HepG2 (cell line): ENCODE data around the gene RCN1. TPM values are rescaled to one million over a fixed set of nuclear protein-coding genes. Genes with fewer than 3 reads are reported as not detected.

Source experiments
- ATAC-seq: fragments of 200-7000 bp; cut with Tn5 transposase; 3 replicates; pipeline ENCODE4 v1.9.1; 2020; ENCODE audit warnings: mild to moderate bottlenecking, moderate library complexity
- BruUV-seq: library from RNA; stranded (reverse); fragments of 400-500 nt; replicated peaks from 2 replicates; lab custom pipeline; 2021; lab: Mats Ljungman, UMichigan
- CTCF ChIA-PET: fragments of 300-600 bp; formaldehyde crosslinking; extraction: SDS; loops from one replicate; lab custom pipeline; 2021; ENCODE audit warnings: low total read pairs, inconsistent platforms, low intra/inter-chr PET ratio; lab: Yijun Ruan, JAX
- POLR2A ChIA-PET: fragments of 350-600 bp; sonication (Branson Sonifier 250); formaldehyde crosslinking; loops from one replicate; lab custom pipeline; 2020; ENCODE audit warnings: antibody characterized with exemption, inconsistent platforms; lab: Yijun Ruan, JAX
- DNase-seq: peaks from one replicate; pipeline ENCODE4 v3.0.0-alpha.2; 2015; ENCODE audit warnings: low spot score
- FAIRE-seq: peaks from 3 replicates; lab custom pipeline; 2011; peaks lifted over from hg19 to GRCh38; lab: Jason Lieb, UNC
- H2AFZ ChIP-seq: one replicate; pipeline ENCODE4 v1.6.1; 2011; ENCODE audit warnings: low read length, inconsistent platforms
- H3K27ac ChIP-seq: fragments of 300-600 bp; 3 replicates; pipeline ENCODE4 v1.8.0; 2011; ENCODE audit warnings: mixed run types, mild to moderate bottlenecking, mixed read lengths, low read length, inconsistent platforms; ENCODE audit not compliant: insufficient read depth; ENCODE audit errors: extremely low read length
- H3K27me3 ChIP-seq, 2 experiments: fragments of 200-600 bp in 1 of 2; 2 replicates in 1 of 2; 3 replicates in 1 of 2; pipeline versions ENCODE4 v1.6.0 to v1.8.0; 2011; ENCODE audit warnings: low read length in 2 of 2, mild to moderate bottlenecking in 2 of 2, moderate library complexity in 2 of 2, inconsistent platforms in 1 of 2; ENCODE audit not compliant: insufficient read depth in 2 of 2, control insufficient read depth in 1 of 2
- H3K36me3 ChIP-seq, 2 experiments: fragments of 200-600 bp in 1 of 2; replicated peaks in 1 of 2; 2 replicates in 1 of 2; 3 replicates in 1 of 2; pipeline versions ENCODE4 v1.5.1 to v1.8.0; 2011; ENCODE audit warnings: low read length in 2 of 2, inconsistent platforms in 1 of 2; ENCODE audit not compliant: insufficient read depth in 2 of 2, control insufficient read depth in 1 of 2
- H3K4me1 ChIP-seq: 2 replicates; pipeline ENCODE4 v1.5.1; 2012; ENCODE audit warnings: low read length, inconsistent platforms; ENCODE audit not compliant: insufficient read depth
- H3K4me2 ChIP-seq: 2 replicates; pipeline ENCODE4 v1.6.0; 2011; ENCODE audit warnings: low read depth, low read length, inconsistent platforms
- H3K4me3 ChIP-seq, 3 experiments: fragments of 200-600 bp in 1 of 3; sonication (generic), shearing (Covaris generic) in 1 of 3; replicated peaks in 1 of 3; 2 replicates each; pipeline ENCODE4 v1.5.1; 2011 to 2016; ENCODE audit warnings: low read length in 3 of 3, inconsistent platforms in 2 of 3, low read depth in 2 of 3, mild to moderate bottlenecking in 2 of 3, control low read depth in 1 of 3, mixed read lengths in 1 of 3; ENCODE audit not compliant: insufficient read depth in 1 of 3
- H3K79me2 ChIP-seq: one replicate; pipeline ENCODE4 v1.6.1; 2011; ENCODE audit warnings: low read length, inconsistent platforms; ENCODE audit not compliant: insufficient read depth
- H3K9ac ChIP-seq: 2 replicates; pipeline ENCODE4 v1.6.0; 2011; ENCODE audit warnings: mild to moderate bottlenecking, low read depth, low read length, inconsistent platforms; ENCODE audit not compliant: insufficient read depth
- H3K9me3 ChIP-seq: 2 replicates; pipeline ENCODE4 v1.5.1; 2012; ENCODE audit warnings: mild to moderate bottlenecking, low read length
- H4K20me1 ChIP-seq: 2 replicates; pipeline ENCODE4 v1.6.0; 2011; ENCODE audit warnings: inconsistent platforms, mild to moderate bottlenecking, low read length, moderate library complexity; ENCODE audit not compliant: insufficient read depth
- ARID5B ChIP-seq: IDR thresholded peaks from 2 replicates; pipeline ENCODE4 v1.4.0; 2020; ENCODE audit warnings: mild to moderate bottlenecking, missing genetic modification reagents
- CREB1 ChIP-seq, 2 experiments: fragments of 450-650 bp in 1 of 2; IDR thresholded peaks; 2 replicates each; pipeline ENCODE4 v1.6.1; 2016 to 2017; ENCODE audit warnings: control low read depth in 1 of 2, mild to moderate bottlenecking in 1 of 2, missing compliant biosample characterization in 1 of 2, missing genetic modification characterization in 1 of 2
- FOXO4 ChIP-seq: sonication (generic); formaldehyde crosslinking; conservative IDR thresholded peaks from 2 replicates; pipeline ENCODE4 v1.8.1; 2023; ENCODE audit warnings: missing genetic modification reagents
- WGBS: methylation state at CpG from one replicate; pipeline ENCODE4 v1.1.6; 2017; ENCODE audit warnings: low lambda C conversion rate; 5-methylcytosine and 5-hydroxymethylcytosine counted together
- in situ Hi-C: cut with HindIII; loops from 2 replicates; pipeline ENCODE4 v1.10.0; 2017; ENCODE audit warnings: low pct_unique_long_range_greater_than_20kb; ENCODE audit not compliant: extremely low pct_ligation_motif_present
- intact Hi-C: fragments of 100-400 bp; cut with micrococcal nuclease; formaldehyde crosslinking; loops from one replicate; pipeline ENCODE4 v1.10.0; 2022; ENCODE audit not compliant: unreplicated experiment
- polyA plus RNA-seq, 8 experiments: library from polyadenylated mRNA; depleted of rRNA in 3 of 8; stranded (reverse) in 7 of 8; unstranded in 1 of 8; fragments of >200 nt; fragmentation: Illumina TruSeq in 4 of 8; extraction: Trizol in 4 of 8; gene quantifications; 2 replicates each; pipeline versions ENCODE4 v1.2.1 to v1.2.3, GENCODE V29; 2011 to 2016; ENCODE audit warnings: low read depth in 4 of 8, missing spikeins in 1 of 8, mixed read lengths in 1 of 8; ENCODE audit not compliant: insufficient read depth in 1 of 8
- total RNA-seq, 5 experiments: library from RNA; depleted of rRNA; stranded (reverse); fragments of >200 nt; fragmentation: Illumina TruSeq; extraction: Trizol; gene quantifications; 2 replicates each; pipeline ENCODE4 v1.2.3, GENCODE V29; 2016; ENCODE audit warnings: low read depth in 1 of 5

The RCN1 gene
- total and polyA plus RNA-seq, 2 of the 13 experiments (the other 11 are each of a cell fraction or from before 2014, with no cell fraction given), result 22.0 to 28.5 TPM

GRCh38 chr11:32141745-32142546, 51.1 kb downstream of the RCN1 start (continued):
- peak; percentile 38 for TF ChIP-seq ARID5B (CRISPR knock-in tag)
- TF ChIP-seq, all 625 proteins: peak for 11

- Histone ChIP-seq H3K27me3 (peaks cover 0 to 6% of the 10 kb centered on the region in 2 experiments; a peak in 1 of 5 replicates), H2AFZ (no peak overlapping the region), H3K27ac (no peak overlapping the region)
- WGBS, result 51% methylated on average over 8 of the region's 8 CpGs
- intact Hi-C loops, result loop anchor here (2.0 kb wide), 1 partner anchor 23 kb away; no protein-coding TSS in a partner anchor
- no peak for DNase-seq
- peak; percentile 68 for TF ChIP-seq CREB1 (IDR thresholded peaks at IDR 0.05)
- no peak for TF ChIP-seq CREB1 (CRISPR knock-in tag; IDR thresholded peaks at IDR 0.05)
- TF ChIP-seq FOXO4 (CRISPR knock-in tag), result no peak
- TF ChIP-seq, all 625 proteins: peak for 1
- Histone ChIP-seq H4K20me1 (no peaks in the 10 kb centered on the region), H3K4me2 (no peak overlapping the region), H3K4me3 (no peak overlapping the region), H3K79me2 (no peaks in the 10 kb centered on the region), H3K9ac (no peak overlapping the region), H3K36me3 (no peaks in the 10 kb centered on the region), H3K9me3 (no peaks in the 10 kb centered on the region), H3K4me1 (peaks cover 10% of the 10 kb centered on the region)
- FAIRE-seq (no peak), ATAC-seq (no peak)
- POLR2A ChIA-PET, result no interaction called here
- no TSS peak for BruUV-seq
- in situ Hi-C loops, result no loop called here
- CTCF ChIA-PET, result no interaction called here
Measured at GRCh38 chr11:32143378-32143777, 52.5 kb downstream of the RCN1 start.
